CD14-positive monocyte (primary cell): Measurements from ENCODE around the gene NUDT13. TPM values are rescaled to one million over a fixed set of nuclear protein-coding genes. Genes with fewer than 3 reads are reported as not detected.

Experiments used
- DNase-seq, 3 donors: peaks; one replicate each; pipeline ENCODE4 v3.0.0-alpha.2; 2011 to 2022
- H2AFZ ChIP-seq: 2 replicates; pipeline ENCODE4 v1.6.0; 2012; ENCODE audit warnings: mild to moderate bottlenecking, low read depth, low read length, inconsistent platforms; ENCODE audit not compliant: insufficient read depth, poor library complexity, severe bottlenecking
- H3K27ac ChIP-seq, 2 donors: 1 replicate in 1 of 2; 2 replicates in 1 of 2; pipeline ENCODE4 v1.5.1; 2012 to 2013; ENCODE audit warnings: low read length in 2 of 2, control low read depth in 1 of 2, inconsistent platforms in 1 of 2, low read depth in 1 of 2, mild to moderate bottlenecking in 1 of 2
- H3K27me3 ChIP-seq, 2 donors: one replicate each; pipeline versions ENCODE4 v1.6.0 to v1.6.1; 2011 to 2013; ENCODE audit warnings: low read length in 2 of 2; ENCODE audit not compliant: control insufficient read depth in 2 of 2, insufficient read depth in 2 of 2
- H3K36me3 ChIP-seq, 2 donors: replicated peaks in 1 of 2; 1 replicate in 1 of 2; 2 replicates in 1 of 2; pipeline versions ENCODE4 v1.5.1 to v1.6.1; 2012 to 2013; ENCODE audit warnings: low read length in 2 of 2, control low read depth in 1 of 2, inconsistent platforms in 1 of 2, mild to moderate bottlenecking in 1 of 2; ENCODE audit not compliant: insufficient read depth in 2 of 2, control insufficient read depth in 1 of 2
- H3K4me1 ChIP-seq, 2 donors: 1 replicate in 1 of 2; 2 replicates in 1 of 2; pipeline versions ENCODE4 v1.5.1 to v1.6.1; 2012 to 2013; ENCODE audit warnings: low read length in 2 of 2, control low read depth in 1 of 2, inconsistent platforms in 1 of 2, mild to moderate bottlenecking in 1 of 2, moderate library complexity in 1 of 2; ENCODE audit not compliant: insufficient read depth in 2 of 2, control insufficient read depth in 1 of 2
- H3K4me2 ChIP-seq: replicated peaks from 2 replicates; pipeline ENCODE3; 2012; ENCODE audit warnings: low read length, moderate library complexity, mild to moderate bottlenecking; ENCODE audit not compliant: poor library complexity, severe bottlenecking; ENCODE audit errors: extremely low read depth
- H3K4me3 ChIP-seq, 3 experiments: fragments of 200-600 bp in 1 of 3; sonication (generic) in 1 of 3; replicated peaks in 1 of 3; 1 replicate in 2 of 3; 2 replicates in 1 of 3; pipeline ENCODE4 v1.5.1; 2011 to 2013; ENCODE audit warnings: low read length in 3 of 3, mild to moderate bottlenecking in 3 of 3, control low read depth in 2 of 3, low read depth in 2 of 3, inconsistent platforms in 1 of 3, moderate library complexity in 1 of 3
- H3K79me2 ChIP-seq: 2 replicates; pipeline ENCODE4 v1.6.0; 2012; ENCODE audit warnings: mild to moderate bottlenecking, control low read depth, inconsistent platforms, low read length, moderate library complexity; ENCODE audit not compliant: insufficient read depth
- H3K9ac ChIP-seq: 2 replicates; pipeline ENCODE4 v1.6.0; 2017; ENCODE audit warnings: low read length, mild to moderate bottlenecking; ENCODE audit not compliant: insufficient read depth, poor library complexity, severe bottlenecking
- H3K9me3 ChIP-seq, 2 donors: replicated peaks in 1 of 2; 1 replicate in 1 of 2; 2 replicates in 1 of 2; pipeline versions ENCODE4 v1.5.1 to v1.6.1; 2012 to 2013; ENCODE audit warnings: low read length in 2 of 2, control low read depth in 1 of 2; ENCODE audit not compliant: control insufficient read depth in 1 of 2, insufficient read depth in 1 of 2
- H4K20me1 ChIP-seq: 2 replicates; pipeline ENCODE4 v1.6.0; 2012; ENCODE audit warnings: mild to moderate bottlenecking, low read length, control low read depth, moderate library complexity; ENCODE audit not compliant: insufficient read depth
- H3K27ac Mint-ChIP-seq, 7 donors: one replicate each; pipeline ENCODE4 v1.8.0; 2020; ENCODE audit warnings: mild to moderate bottlenecking in 7 of 7, mixed read lengths in 7 of 7, moderate library complexity in 6 of 7, inconsistent platforms in 2 of 7
- H3K27me3 Mint-ChIP-seq, 3 donors: one replicate each; pipeline ENCODE4 v1.8.0; 2021 to 2022; ENCODE audit warnings: low read depth in 3 of 3, mild to moderate bottlenecking in 3 of 3, mixed read lengths in 3 of 3, moderate library complexity in 3 of 3, inconsistent platforms in 1 of 3
- H3K36me3 Mint-ChIP-seq, 2 donors: one replicate each; pipeline ENCODE4 v1.8.0; 2020; ENCODE audit warnings: mixed read lengths in 2 of 2, inconsistent platforms in 1 of 2, mild to moderate bottlenecking in 1 of 2
- H3K4me1 Mint-ChIP-seq: one replicate; pipeline ENCODE4 v1.8.0; 2020; ENCODE audit warnings: mild to moderate bottlenecking, mixed read lengths
- H3K4me3 Mint-ChIP-seq, 2 donors: one replicate each; pipeline ENCODE4 v1.8.0; 2020; ENCODE audit warnings: mild to moderate bottlenecking in 2 of 2, mixed read lengths in 2 of 2, moderate library complexity in 1 of 2
- H3K9me3 Mint-ChIP-seq, 7 donors: one replicate each; pipeline ENCODE4 v1.8.0; 2020 to 2022; ENCODE audit warnings: mixed read lengths in 7 of 7, mild to moderate bottlenecking in 6 of 7, moderate library complexity in 6 of 7, inconsistent platforms in 2 of 7
- CTCF ChIP-seq: fragments of 200-600 bp; IDR thresholded peaks from one replicate; pipeline ENCODE4 v1.8.0; 2022; ENCODE audit warnings: antibody characterized with exemption, mild to moderate bottlenecking
- WGBS: methylation state at CpG from one replicate; pipeline ENCODE4 v1.1.5; 2013; ENCODE audit warnings: missing lambda C conversion rate; ENCODE audit not compliant: insufficient coverage; 5-methylcytosine and 5-hydroxymethylcytosine counted together
- intact Hi-C, 2 donors: fragments of 100-400 bp; cut with micrococcal nuclease; formaldehyde crosslinking; loops; one replicate each; pipeline versions ENCODE4 v1.15.0 to v1.15.1; 2023
- polyA plus RNA-seq, 3 donors: library from polyadenylated mRNA; depleted of rRNA in 1 of 3; unstranded in 2 of 3; stranded (reverse) in 1 of 3; fragments of 300-500 nt in 2 of 3; fragments of >200 nt in 1 of 3; fragmentation: Illumina TruSeq in 2 of 3; gene quantifications; 1 replicate in 2 of 3; 2 replicates in 1 of 3; pipeline ENCODE4 v1.2.3, GENCODE V29; 2012 to 2021

NUDT13 gene
- polyA plus RNA-seq, 3 donors = 0.69 to 4.5 (median 1.0) TPM

- H3K27me3 ChIP-seq = no peaks in the 10 kb centered on the region
- intact Hi-C loops = loop anchor here in 1 of 2 donors (10.0 kb wide), 1 partner anchor 47 kb away; the partner anchor contains the start of genes ECD and FAM149B1
- TF ChIP-seq CTCF = no peak
- H4K20me1 ChIP-seq = no peaks in the 10 kb centered on the region
- Mint-ChIP-seq H3K27me3 (peaks cover 0 to 2% (median 1%) of the 10 kb centered on the region in 3 donors), H3K9me3 (no peaks in the 10 kb centered on the region), H3K4me3 (no peak overlapping the region), H3K27ac (peak overlapping the region in 2 of 7 donors; percentile 10 to 14), H3K36me3 (peaks cover 20 to 30% of the 10 kb centered on the region in 2 donors), H3K4me1 (no peaks in the 10 kb centered on the region)
- H3K36me3 ChIP-seq = peaks cover 10 to 50% of the 10 kb centered on the region in 2 donors
- no peak overlapping the region for H2AFZ ChIP-seq
- H3K27ac ChIP-seq = no peak overlapping the region
- DNase-seq = no peak
- H3K79me2 ChIP-seq = no peaks in the 10 kb centered on the region
- H3K4me3 ChIP-seq = no peak overlapping the region
- WGBS = 100% methylated on average over 2 of the region's 5 CpGs
- H3K4me2 ChIP-seq = no peak overlapping the region
- H3K4me1 ChIP-seq = no peaks in the 10 kb centered on the region
- no peak overlapping the region for H3K9ac ChIP-seq
- H3K9me3 ChIP-seq = no peaks in the 10 kb centered on the region
Measured at GRCh38 chr10:73117976-73118743, 7.9 kb downstream of the NUDT13 start.

- H3K9me3 ChIP-seq = no peaks in the 10 kb centered on the region
- no peaks in the 10 kb centered on the region for H4K20me1 ChIP-seq
- no peak overlapping the region for H3K4me3 ChIP-seq
- H3K79me2 ChIP-seq = no peaks in the 10 kb centered on the region
- no CpG with 5 or more reads among the region's 1 CpG for WGBS
- H3K27me3 Mint-ChIP-seq = peaks cover 0 to 4% (median 1%) of the 10 kb centered on the region in 3 donors
- H3K27ac Mint-ChIP-seq = no peak overlapping the region
- H3K4me3 Mint-ChIP-seq = no peak overlapping the region
- no peaks in the 10 kb centered on the region for H3K9me3 Mint-ChIP-seq
- H3K36me3 ChIP-seq = peaks cover 14 to 62% of the 10 kb centered on the region in 2 donors
- no peak overlapping the region for H3K4me2 ChIP-seq
- H2AFZ ChIP-seq = no peak overlapping the region
- H3K27ac ChIP-seq = no peak overlapping the region
- no peak overlapping the region for H3K9ac ChIP-seq
- intact Hi-C loops = loop anchor here in 1 of 2 donors (10.0 kb wide), 1 partner anchor 45 kb away; the partner anchor contains the start of genes ECD and FAM149B1
- no peaks in the 10 kb centered on the region for H3K27me3 ChIP-seq
- H3K36me3 Mint-ChIP-seq = peaks cover 27 to 41% of the 10 kb centered on the region in 2 donors
- H3K4me1 ChIP-seq = no peaks in the 10 kb centered on the region
- TF ChIP-seq CTCF = no peak
- DNase-seq = no peak
- H3K4me1 Mint-ChIP-seq = no peaks in the 10 kb centered on the region
Measured at GRCh38 chr10:73119457-73119856, 9.2 kb downstream of the NUDT13 start.
